Panc1 (cell line): ENCODE data around the gene USP12. TPM values are rescaled to one million over a fixed set of nuclear protein-coding genes. Genes with fewer than 3 reads are reported as not detected.
A peak's percentile ranks its signal among the peaks of the same experiment; 100 is the strongest.

Experiments used
- ATAC-seq: fragments of 200-7000 bp; cut with Tn5 transposase; 2 replicates; pipeline ENCODE4 v1.9.1; 2020; ENCODE audit warnings: mild to moderate bottlenecking, moderate library complexity
- BruUV-seq: library from RNA; stranded (reverse); fragments of 400-500 nt; replicated peaks from 2 replicates; lab custom pipeline; 2021; lab: Mats Ljungman, UMichigan
- CTCF ChIA-PET: fragments of 300-600 bp; sonication (Branson Sonifier 250); formaldehyde crosslinking; loops from one replicate; lab custom pipeline; 2022; ENCODE audit warnings: antibody characterized with exemption; lab: Charles Lee
- POLR2A ChIA-PET: fragments of 300-600 bp; sonication (Branson Sonifier 250); formaldehyde crosslinking; loops from one replicate; lab custom pipeline; 2022; ENCODE audit warnings: antibody characterized with exemption; lab: Charles Lee
- DNase-seq: peaks from one replicate; pipeline ENCODE4 v3.0.0-alpha.2; 2010; ENCODE audit warnings: low read depth, low spot score
- H3K27ac ChIP-seq: 2 replicates; pipeline ENCODE4 v1.5.1; 2011; ENCODE audit warnings: mild to moderate bottlenecking, low read length, inconsistent platforms
- H3K27me3 ChIP-seq: fragments of 200-500 bp; sonication (Bioruptor generic); 2 replicates; pipeline ENCODE4 v1.6.0; 2014; ENCODE audit warnings: low read length, inconsistent platforms; ENCODE audit not compliant: control insufficient read depth, insufficient read depth
- H3K36me3 ChIP-seq: fragments of 200-500 bp; sonication (Bioruptor generic); 2 replicates; pipeline ENCODE4 v1.5.1; 2014; ENCODE audit warnings: inconsistent platforms, mild to moderate bottlenecking, low read length, moderate library complexity; ENCODE audit not compliant: control insufficient read depth, insufficient read depth
- H3K4me1 ChIP-seq: 2 replicates; pipeline ENCODE4 v1.5.1; 2011; ENCODE audit warnings: inconsistent platforms, mild to moderate bottlenecking, low read length, moderate library complexity; ENCODE audit not compliant: control insufficient read depth, insufficient read depth
- H3K4me3 ChIP-seq, 2 experiments: 2 replicates each; pipeline ENCODE4 v1.5.1; 2011 to 2012; ENCODE audit warnings: low read depth in 2 of 2, low read length in 2 of 2, mild to moderate bottlenecking in 2 of 2, inconsistent platforms in 1 of 2, moderate library complexity in 1 of 2
- H3K9me3 ChIP-seq: fragments of 200-500 bp; sonication (Bioruptor generic); 2 replicates; pipeline ENCODE4 v1.5.1; 2014; ENCODE audit warnings: low read depth, mild to moderate bottlenecking, inconsistent platforms, low read length, moderate library complexity; ENCODE audit not compliant: control insufficient read depth, insufficient read depth
- CTCF ChIP-seq: fragments of 450-650 bp; IDR thresholded peaks from 2 replicates; pipeline ENCODE4 v1.5.1; 2017; ENCODE audit warnings: mild to moderate bottlenecking
- POLR2AphosphoS5 ChIP-seq: IDR thresholded peaks from 2 replicates; pipeline ENCODE4 v1.6.1; 2012; ENCODE audit warnings: mild to moderate bottlenecking, low read depth, low read length, moderate library complexity
- REST ChIP-seq, 2 experiments: IDR thresholded peaks; 2 replicates each; pipeline ENCODE4 v1.6.1; 2011 to 2012; ENCODE audit warnings: low read depth in 2 of 2, control low read depth in 1 of 2, low read length in 1 of 2, mild to moderate bottlenecking in 1 of 2, moderate library complexity in 1 of 2; ENCODE audit not compliant: insufficient read depth in 1 of 2
- SIN3A ChIP-seq: IDR thresholded peaks from 2 replicates; pipeline ENCODE4 v1.6.1; 2012; ENCODE audit warnings: low read depth, mild to moderate bottlenecking, low read length, moderate library complexity, borderline replicate concordance; ENCODE audit not compliant: insufficient read depth
- TCF7L2 ChIP-seq: IDR thresholded peaks from 2 replicates; pipeline ENCODE4 v1.6.1; 2011; ENCODE audit warnings: mild to moderate bottlenecking, low read depth, low read length, inconsistent platforms
- in situ Hi-C: cut with HindIII; loops from 2 replicates; pipeline ENCODE4 v1.10.0; 2016; ENCODE audit warnings: low sequenced_read_pairs, low pct_unique_long_range_greater_than_20kb
- intact Hi-C: fragments of 100-400 bp; cut with micrococcal nuclease; formaldehyde crosslinking; loops from one replicate; pipeline ENCODE4 v1.10.0; 2022; ENCODE audit not compliant: unreplicated experiment
- total RNA-seq: library from RNA; stranded (reverse); gene quantifications from one replicate; pipeline ENCODE4 v1.2.1, GENCODE V29; 2021; ENCODE audit not compliant: unreplicated experiment

Gene USP12
- total RNA-seq, 1 experiment from 2014 or later, result 82.0 TPM

- H3K4me3 ChIP-seq, result no peak overlapping the region
- no peaks in the 10 kb centered on the region for H3K27me3 ChIP-seq
- CTCF ChIA-PET, result no interaction called here
- H3K27ac ChIP-seq, result no peak overlapping the region
- H3K4me1 ChIP-seq, result peaks cover 5% of the 10 kb centered on the region; the same call in 1 of the 2 replicates
- no TSS peak for BruUV-seq
- no peaks in the 10 kb centered on the region for H3K9me3 ChIP-seq
- no peak for TF ChIP-seq TCF7L2
- TF ChIP-seq CTCF, result peak; percentile 47
- no peak for TF ChIP-seq SIN3A
- in situ Hi-C loops, result no loop called here
- POLR2A ChIA-PET, result no interaction called here
- ATAC-seq (0 out of 2 replicates have a peak, but pooled peaks have one; percentile 48), DNase-seq (no peak)
- intact Hi-C loops, result no loop called here
- H3K36me3 ChIP-seq, result no peaks in the 10 kb centered on the region
These were observed 32.2 kb upstream of the USP12 start for GRCh38 chr13:27203854-27204253.

- Histone ChIP-seq H3K27ac (no peak overlapping the region), H3K4me3 (no peak overlapping the region), H3K9me3 (no peaks in the 10 kb centered on the region), H3K4me1 (peaks cover 5% of the 10 kb centered on the region; the same call in 1 of the 2 replicates), H3K36me3 (no peaks in the 10 kb centered on the region), H3K27me3 (no peaks in the 10 kb centered on the region)
- ATAC-seq (no peak), DNase-seq (no peak)
- POLR2A ChIA-PET, result no interaction called here
- CTCF ChIA-PET, result interaction anchor here (0.6 kb wide), 1 partner anchor 24 kb away, joined by 5 read pairs; no protein-coding TSS in a partner anchor
- TF ChIP-seq REST (IDR thresholded peaks at IDR 0.05; ENCODE audit: insufficient read depth in 1 of 2, low read depth in 2 of 2, low read length in 1 of 2), result no peak
- TF ChIP-seq CTCF, result no peak
- TF ChIP-seq POLR2AphosphoS5, result no peak
- no peak for TF ChIP-seq SIN3A
- TF ChIP-seq TCF7L2, result no peak
- in situ Hi-C loops (no loop called here), intact Hi-C loops (no loop called here)
- no TSS peak for BruUV-seq
These were observed 31.6 kb upstream of the USP12 start for GRCh38 chr13:27203186-27203585.
